HL-60 (cell line): ENCODE measurements around the gene HINT2.

Source experiments
- DNase-seq, 2 experiments: peaks; one replicate each; pipeline ENCODE4 v3.0.0-alpha.2; 2010 to 2020; ENCODE audit warnings: low read depth in 1 of 2, low spot score in 1 of 2
- H3K27ac ChIP-seq: fragments of 250-450 bp; sonication (Bioruptor Pico); replicated peaks from 2 replicates; pipeline ENCODE4 v1.5.1; 2020; ENCODE audit warnings: mild to moderate bottlenecking, moderate library complexity
- H3K27me3 ChIP-seq: fragments of 250-450 bp; sonication (Bioruptor Pico); 2 replicates; pipeline ENCODE4 v1.5.1; 2021; ENCODE audit warnings: mild to moderate bottlenecking, moderate library complexity; ENCODE audit not compliant: insufficient read depth, poor library complexity, severe bottlenecking
- H3K4me3 ChIP-seq: replicated peaks from 2 replicates; pipeline ENCODE4 v1.5.1; 2011; ENCODE audit warnings: mild to moderate bottlenecking, control low read depth, low read length; ENCODE audit not compliant: insufficient read depth
- GABPA ChIP-seq: IDR thresholded peaks from 2 replicates; pipeline ENCODE4 v1.6.1; 2012; ENCODE audit warnings: low read depth
- POLR2AphosphoS5 ChIP-seq: IDR thresholded peaks from 2 replicates; pipeline ENCODE4 v1.6.1; 2012; ENCODE audit warnings: low read depth
- REST ChIP-seq: IDR thresholded peaks from 2 replicates; pipeline ENCODE4 v1.6.1; 2012; ENCODE audit warnings: low read depth; ENCODE audit not compliant: insufficient replicate concordance
- SPI1 ChIP-seq: IDR thresholded peaks from 2 replicates; pipeline ENCODE4 v1.6.1; 2012; ENCODE audit warnings: low read depth, mild to moderate bottlenecking, borderline replicate concordance
- TF ChIP-seq, protein P1 (sequence below): IDR thresholded peaks from one replicate; pipeline ENCODE4 v1.5.1; 2011; ENCODE audit warnings: low read length, control low read depth, inconsistent platforms; ENCODE audit not compliant: insufficient read depth

Gene HINT2

GRCh38 chr9:35816708-35817107 is 1.9 kb upstream of the HINT2 start:
- TF ChIP-seq POLR2AphosphoS5 (no peak), GABPA (no peak), REST (no peak), SPI1 (no peak)
- TF ChIP-seq, protein P1, sequence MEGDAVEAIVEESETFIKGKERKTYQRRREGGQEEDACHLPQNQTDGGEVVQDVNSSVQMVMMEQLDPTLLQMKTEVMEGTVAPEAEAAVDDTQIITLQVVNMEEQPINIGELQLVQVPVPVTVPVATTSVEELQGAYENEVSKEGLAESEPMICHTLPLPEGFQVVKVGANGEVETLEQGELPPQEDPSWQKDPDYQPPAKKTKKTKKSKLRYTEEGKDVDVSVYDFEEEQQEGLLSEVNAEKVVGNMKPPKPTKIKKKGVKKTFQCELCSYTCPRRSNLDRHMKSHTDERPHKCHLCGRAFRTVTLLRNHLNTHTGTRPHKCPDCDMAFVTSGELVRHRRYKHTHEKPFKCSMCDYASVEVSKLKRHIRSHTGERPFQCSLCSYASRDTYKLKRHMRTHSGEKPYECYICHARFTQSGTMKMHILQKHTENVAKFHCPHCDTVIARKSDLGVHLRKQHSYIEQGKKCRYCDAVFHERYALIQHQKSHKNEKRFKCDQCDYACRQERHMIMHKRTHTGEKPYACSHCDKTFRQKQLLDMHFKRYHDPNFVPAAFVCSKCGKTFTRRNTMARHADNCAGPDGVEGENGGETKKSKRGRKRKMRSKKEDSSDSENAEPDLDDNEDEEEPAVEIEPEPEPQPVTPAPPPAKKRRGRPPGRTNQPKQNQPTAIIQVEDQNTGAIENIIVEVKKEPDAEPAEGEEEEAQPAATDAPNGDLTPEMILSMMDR = no peak
- Histone ChIP-seq H3K4me3 (no peak overlapping the region), H3K27me3 (no peaks in the 10 kb centered on the region), H3K27ac (no peak overlapping the region)
- no peak for DNase-seq

DNA sequence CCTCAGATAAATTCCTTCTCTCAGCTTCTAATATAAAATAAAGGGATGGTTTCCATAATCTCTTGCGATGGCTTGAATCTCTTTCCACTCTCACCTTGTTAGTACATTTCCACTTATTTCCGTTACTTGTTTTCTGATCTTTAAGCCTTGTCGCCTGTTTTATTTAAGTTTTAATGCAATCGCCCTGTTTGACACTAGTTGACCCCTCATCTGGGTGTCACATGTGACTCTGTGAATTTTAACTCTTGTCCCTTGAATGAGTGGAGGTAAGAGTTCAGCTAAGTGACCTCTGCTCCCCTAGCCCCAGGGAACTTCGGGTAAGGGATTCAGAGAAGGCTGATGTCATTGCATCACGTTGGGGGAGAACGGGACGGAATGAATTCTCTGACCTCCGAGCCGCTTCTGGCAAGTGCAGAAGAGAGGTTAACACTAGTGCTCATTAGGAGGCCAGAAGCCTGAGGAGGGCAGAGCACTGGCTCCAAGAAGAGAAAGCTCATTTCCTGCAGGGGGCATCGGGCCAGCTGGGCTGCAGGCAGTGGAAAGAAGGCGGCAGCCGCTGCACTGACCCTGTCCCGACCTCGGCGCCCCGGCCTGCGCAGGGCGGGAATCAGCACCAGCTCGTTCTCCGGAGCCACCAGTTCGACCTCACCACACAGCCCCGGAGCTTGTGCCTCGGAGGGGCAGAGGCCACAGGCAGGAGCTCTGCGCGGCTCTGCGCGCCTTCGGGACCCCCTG is 569 bp downstream of the HINT2 start:
- DNase-seq = peak in 1 of 2 experiments; percentile 65

DNA sequence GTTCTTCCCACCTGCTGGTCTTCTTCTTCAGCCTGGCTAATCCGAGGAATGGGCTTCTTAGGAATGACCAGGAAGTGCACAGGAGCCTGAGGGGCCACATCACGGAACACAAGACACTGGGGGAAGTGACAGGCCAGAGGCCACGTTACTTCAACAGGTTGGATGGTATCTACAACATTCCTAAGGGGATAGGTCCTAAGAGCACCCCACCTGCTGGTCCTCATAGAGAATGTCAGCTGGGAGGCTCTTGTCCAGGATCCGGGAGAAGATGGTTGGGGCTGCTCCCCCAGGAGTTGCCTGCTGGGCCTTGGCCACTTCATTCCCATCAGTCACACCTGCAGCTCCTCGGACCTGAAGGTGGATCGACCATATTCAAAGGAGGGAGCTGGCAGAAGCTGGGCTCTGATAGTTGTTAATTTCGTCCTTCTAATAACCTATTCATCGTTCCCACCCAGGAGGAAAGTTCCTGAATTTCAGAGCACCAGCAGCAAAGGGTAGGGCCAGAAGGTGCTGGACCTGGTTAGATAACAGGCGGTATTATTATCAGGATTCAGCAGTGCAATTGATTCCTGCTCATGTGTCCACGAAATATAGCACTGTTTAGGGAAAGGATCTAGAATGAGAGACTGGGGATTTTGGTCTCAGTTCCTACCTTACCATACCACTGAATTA is 1.3 kb downstream of the HINT2 start:
- no peak overlapping the region for H3K4me3 ChIP-seq

More for the DNA sequence above, 569 bp downstream of the HINT2 start:
- H3K4me3 ChIP-seq = peak overlapping the region; percentile 71
- no peaks in the 10 kb centered on the region for H3K27me3 ChIP-seq
- TF ChIP-seq, protein P1 = peak; percentile 24
- no peak for TF ChIP-seq REST
- peak overlapping the region; percentile 94 for H3K27ac ChIP-seq

More for the DNA sequence above, 1.3 kb downstream of the HINT2 start:
- peak in 1 of 2 experiments; percentile 28 for DNase-seq
- TF ChIP-seq, protein P1 = no peak
- TF ChIP-seq REST (no peak), POLR2AphosphoS5 (no peak), SPI1 (no peak), GABPA (no peak)
- Histone ChIP-seq H3K27me3 (no peaks in the 10 kb centered on the region), H3K27ac (peak overlapping the region; percentile 94)
